ENCODE results near the gene MTAP.
"Not testable (repeated sequence)": the region's sequence is repeated elsewhere in the genome, so short reads cannot be mapped to it uniquely, and the experiment has no call there.

MTAP gene

DNA sequence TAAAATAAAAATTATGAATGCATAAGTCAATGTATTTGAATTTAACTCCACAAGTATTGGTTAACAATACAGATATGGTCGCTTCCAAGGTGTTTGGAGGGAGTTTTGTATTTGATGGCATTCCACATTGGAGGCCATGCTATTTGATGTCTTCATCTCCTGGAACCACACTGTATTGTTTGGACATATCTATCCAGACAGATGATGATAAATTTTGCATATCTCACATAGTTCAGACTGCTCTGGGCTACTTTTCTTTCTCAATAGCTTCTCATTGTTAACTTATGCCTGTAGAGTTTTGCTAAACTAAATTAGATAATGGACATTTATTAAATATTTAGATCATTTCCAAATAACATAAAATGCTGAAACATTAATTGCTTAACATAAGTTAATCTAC, 133.7 kb downstream of the MTAP start:
- CTCF ChIA-PET, result interaction anchor here (1.0 to 1.1 kb wide), 3 partner anchors 19 to 102 kb away, joined by 3 to 4 read pairs (median 3); partner anchors contain the start of gene CDKN2B
- TF ChIP-seq, protein P1, sequence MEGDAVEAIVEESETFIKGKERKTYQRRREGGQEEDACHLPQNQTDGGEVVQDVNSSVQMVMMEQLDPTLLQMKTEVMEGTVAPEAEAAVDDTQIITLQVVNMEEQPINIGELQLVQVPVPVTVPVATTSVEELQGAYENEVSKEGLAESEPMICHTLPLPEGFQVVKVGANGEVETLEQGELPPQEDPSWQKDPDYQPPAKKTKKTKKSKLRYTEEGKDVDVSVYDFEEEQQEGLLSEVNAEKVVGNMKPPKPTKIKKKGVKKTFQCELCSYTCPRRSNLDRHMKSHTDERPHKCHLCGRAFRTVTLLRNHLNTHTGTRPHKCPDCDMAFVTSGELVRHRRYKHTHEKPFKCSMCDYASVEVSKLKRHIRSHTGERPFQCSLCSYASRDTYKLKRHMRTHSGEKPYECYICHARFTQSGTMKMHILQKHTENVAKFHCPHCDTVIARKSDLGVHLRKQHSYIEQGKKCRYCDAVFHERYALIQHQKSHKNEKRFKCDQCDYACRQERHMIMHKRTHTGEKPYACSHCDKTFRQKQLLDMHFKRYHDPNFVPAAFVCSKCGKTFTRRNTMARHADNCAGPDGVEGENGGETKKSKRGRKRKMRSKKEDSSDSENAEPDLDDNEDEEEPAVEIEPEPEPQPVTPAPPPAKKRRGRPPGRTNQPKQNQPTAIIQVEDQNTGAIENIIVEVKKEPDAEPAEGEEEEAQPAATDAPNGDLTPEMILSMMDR (IDR thresholded peaks at IDR 0.05; ENCODE audit: control extremely low read depth, extremely low read depth, low read depth, missing control alignments), result no peak
- no peak for DNase-seq (ENCODE audit: extremely low spot score)
- POLR2A ChIA-PET, result no interaction called here

DNA sequence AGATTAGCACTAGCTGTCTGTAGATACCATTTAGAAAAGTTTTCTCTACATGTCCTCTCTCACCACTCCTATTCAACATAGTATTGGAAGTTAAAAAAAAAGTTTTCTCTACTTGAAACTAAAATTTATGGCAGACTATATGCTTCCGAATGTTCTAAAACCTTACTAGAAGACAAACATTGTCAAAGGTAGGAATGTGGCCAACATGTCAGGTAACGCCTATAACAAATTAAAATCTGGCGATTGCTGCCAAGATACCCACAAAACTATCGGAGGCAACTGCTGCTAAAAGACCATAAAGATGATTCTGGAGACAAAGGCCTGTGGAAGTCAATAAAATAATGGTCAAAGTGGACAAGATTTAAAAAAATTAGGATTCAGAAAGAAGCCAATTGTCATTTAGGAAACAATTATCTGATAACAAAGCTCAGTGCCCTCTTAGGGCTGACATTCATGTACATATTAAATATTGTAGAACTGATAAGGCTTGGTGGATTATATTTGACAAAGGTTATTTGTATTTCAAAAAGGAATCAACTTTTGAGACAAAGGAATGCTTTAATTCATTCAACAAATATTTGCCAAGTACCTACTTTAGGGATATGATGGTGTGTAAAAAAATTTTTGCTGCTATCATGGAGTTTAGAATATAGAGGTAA, 139.0 kb downstream of the MTAP start:
- DNase-seq (ENCODE audit: extremely low spot score), result no peak
- CTCF ChIA-PET, result interaction anchor here (1.1 kb wide), 2 partner anchors 8 to 67 kb away, joined by 3 to 4 read pairs; no protein-coding TSS in a partner anchor
- POLR2A ChIA-PET, result no interaction called here
- TF ChIP-seq, protein P1 (IDR thresholded peaks at IDR 0.05; ENCODE audit: control extremely low read depth, extremely low read depth, low read depth, missing control alignments), result no peak

DNA sequence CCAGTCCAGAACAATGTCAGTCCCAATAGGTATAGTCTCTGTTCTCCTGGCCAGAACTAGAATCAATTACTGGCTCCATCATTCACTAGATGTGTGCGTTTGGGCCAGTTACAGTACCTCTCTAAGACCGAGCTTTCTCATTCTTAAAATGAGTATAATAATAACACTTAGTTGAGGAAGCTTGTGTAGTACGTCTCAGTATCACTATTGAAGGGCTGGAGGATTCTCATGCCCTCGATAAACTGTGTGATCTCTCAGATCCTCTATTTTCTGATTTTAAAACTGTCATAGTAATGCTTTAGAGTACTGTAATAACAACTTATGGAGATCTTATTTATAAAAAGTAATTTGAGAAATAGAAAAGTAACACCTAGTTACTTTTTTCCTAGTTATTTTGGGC, 141.0 kb downstream of the MTAP start:
- no peak for DNase-seq (ENCODE audit: extremely low spot score)
- TF ChIP-seq, protein P1 (IDR thresholded peaks at IDR 0.05; ENCODE audit: control extremely low read depth, extremely low read depth, low read depth, missing control alignments), result no peak
- POLR2A ChIA-PET, result no interaction called here
- CTCF ChIA-PET, result no interaction called here

DNA sequence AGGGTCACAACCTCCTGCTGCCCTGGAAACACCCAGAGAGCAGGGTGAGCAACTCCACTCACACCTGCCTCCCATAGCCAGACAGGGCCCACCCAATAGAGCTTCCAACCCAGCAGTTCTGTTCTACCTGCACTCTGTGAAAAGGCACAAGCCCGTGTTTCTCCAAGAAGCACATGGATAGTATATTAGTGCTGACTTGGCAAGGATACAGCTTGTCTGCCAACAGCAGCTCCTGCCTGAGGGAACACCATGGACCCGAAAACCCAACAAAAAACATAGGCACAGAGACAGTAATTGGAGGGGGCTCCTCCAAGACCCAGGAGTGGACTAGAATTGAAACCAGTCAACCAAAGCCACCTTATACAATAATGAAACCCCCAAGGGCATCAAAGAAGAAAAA, 143.2 kb downstream of the MTAP start:
- ChIA-PET CTCF (interaction anchor here (0.6 kb wide), 1 partner anchor 132 kb away, joined by 3 read pairs; no protein-coding TSS in a partner anchor), POLR2A (no interaction called here)
- TF ChIP-seq, protein P1 (IDR thresholded peaks at IDR 0.05; ENCODE audit: control extremely low read depth, extremely low read depth, low read depth, missing control alignments), result no peak
- DNase-seq (ENCODE audit: extremely low spot score), result no peak

DNA sequence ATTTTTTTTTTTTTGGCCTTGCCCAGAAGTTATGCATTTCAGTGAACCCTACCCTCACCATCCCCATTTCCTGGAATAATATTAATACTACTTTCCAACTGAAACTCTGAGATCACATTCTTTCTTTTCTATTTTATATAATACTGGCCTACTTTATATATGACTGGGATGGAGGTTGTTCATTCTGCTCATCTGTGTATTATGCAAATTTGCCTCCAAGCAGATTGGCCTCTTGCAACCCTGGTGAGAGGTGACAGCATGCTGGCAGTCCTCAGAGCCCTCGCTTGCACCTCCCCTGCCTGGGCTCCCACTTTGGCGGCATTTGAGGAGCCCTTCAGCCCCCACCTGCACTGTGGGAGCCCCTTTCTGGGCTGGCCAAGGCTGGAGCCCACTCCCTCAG, 156.4 kb downstream of the MTAP start:
- ChIA-PET POLR2A (no interaction called here), CTCF (no interaction called here)
- TF ChIP-seq, protein P1 (IDR thresholded peaks at IDR 0.05; ENCODE audit: control extremely low read depth, extremely low read depth, low read depth, missing control alignments), result no peak
- DNase-seq (ENCODE audit: extremely low spot score), result no peak

DNA sequence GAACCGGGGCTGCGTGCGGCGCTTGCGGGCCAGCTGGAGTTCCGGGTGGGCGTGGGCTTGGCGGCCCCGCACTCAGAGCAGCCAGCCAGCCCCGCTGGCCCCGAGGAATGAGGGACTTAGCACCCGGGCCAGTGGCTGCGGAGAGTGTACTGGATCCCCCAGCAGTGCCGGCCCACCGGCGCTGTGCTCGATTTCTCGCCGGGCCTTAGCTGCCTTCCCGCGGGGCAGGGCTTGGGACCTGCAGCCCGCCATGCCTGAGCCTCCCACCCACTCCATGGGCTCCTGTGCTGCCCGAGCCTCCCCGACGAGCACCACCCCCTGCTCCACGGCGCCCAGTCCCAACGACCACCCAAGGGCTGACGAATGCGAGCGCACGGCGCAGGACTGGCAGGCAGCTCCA, 156.8 kb downstream of the MTAP start:
- POLR2A ChIA-PET; DNase-seq (ENCODE audit: extremely low spot score): not testable (repeated sequence)
- CTCF ChIA-PET, result interaction anchor here (1.4 to 2.3 kb wide), 2 partner anchors 30 to 49 kb away, joined by 3 to 7 read pairs; partner anchors contain the start of gene CDKN2B

DNA sequence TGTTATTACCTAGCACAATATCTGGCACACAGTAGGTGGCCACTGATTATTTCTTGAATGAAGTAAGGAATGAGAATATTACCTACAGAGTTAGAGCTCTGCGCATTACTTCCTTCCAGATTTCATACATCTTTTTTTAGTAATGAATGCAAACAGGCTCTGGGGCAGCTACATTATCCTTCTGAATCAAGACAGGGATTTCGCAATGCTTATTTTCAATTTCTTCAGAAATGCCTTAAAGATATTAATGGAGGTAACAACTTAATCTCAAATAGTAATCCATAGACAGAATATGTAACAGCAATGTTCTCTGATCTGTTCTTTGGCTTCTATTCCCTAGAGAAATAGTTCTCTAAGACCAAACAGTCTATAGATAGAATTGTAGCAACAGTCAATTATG, 159.1 kb downstream of the MTAP start:
- no peak for DNase-seq (ENCODE audit: extremely low spot score)
- ChIA-PET POLR2A (no interaction called here), CTCF (interaction anchor here (0.6 to 2.3 kb wide), 3 partner anchors 47 to 148 kb away, joined by 3 to 7 read pairs (median 5); partner anchors contain the start of gene CDKN2B)
- TF ChIP-seq, protein P1 (IDR thresholded peaks at IDR 0.05; ENCODE audit: control extremely low read depth, extremely low read depth, low read depth, missing control alignments), result no peak

All from GM10248 (cell line).